RKO (cell line): ENCODE data around the gene NFASC.

Experiments
- DNase-seq: peaks from one replicate; pipeline ENCODE4 v3.0.0-alpha.2; 2016; ENCODE audit warnings: low spot score

Gene NFASC

GRCh38 chr1:204889681-204890383 is 19.2 kb downstream of the NFASC start:
- DNase-seq, result no peak

GRCh38 chr1:204891860-204892259 is 21.2 kb downstream of the NFASC start:
- DNase-seq, result no peak

- DNase-seq, result no peak
Observed at GRCh38 chr1:204894031-204894430, 23.4 kb downstream of the NFASC start.

GRCh38 chr1:204894606-204895005 is 23.9 kb downstream of the NFASC start:
- no peak for DNase-seq

- no peak for DNase-seq
Observed at GRCh38 chr1:204896023-204896422, 25.4 kb downstream of the NFASC start.

GRCh38 chr1:204896787-204897469 is 26.3 kb downstream of the NFASC start:
- no peak for DNase-seq

GRCh38 chr1:204900721-204901120 is 30.1 kb downstream of the NFASC start:
- no peak for DNase-seq

GRCh38 chr1:204902671-204903070 is 32.0 kb downstream of the NFASC start:
- no peak for DNase-seq

- DNase-seq, result no peak
Observed at GRCh38 chr1:204904228-204904810, 33.7 kb downstream of the NFASC start.

- DNase-seq, result peak; percentile 14
Observed at GRCh38 chr1:204909109-204909508, 38.4 kb downstream of the NFASC start.

- DNase-seq, result no peak
Observed at GRCh38 chr1:204915861-204916495, 45.3 kb downstream of the NFASC start.

- no peak for DNase-seq
Observed at GRCh38 chr1:204917802-204918201, 47.1 kb downstream of the NFASC start.

GRCh38 chr1:204920511-204920910 is 49.8 kb downstream of the NFASC start:
- no peak for DNase-seq

- no peak for DNase-seq
Observed at GRCh38 chr1:204920967-204921366, 50.3 kb downstream of the NFASC start.

- no peak for DNase-seq
Observed at GRCh38 chr1:204921855-204922516, 51.3 kb downstream of the NFASC start.

GRCh38 chr1:204923201-204923600 is 52.5 kb downstream of the NFASC start:
- no peak for DNase-seq

GRCh38 chr1:204923626-204924012 is 53.0 kb downstream of the NFASC start:
- no peak for DNase-seq

- no peak for DNase-seq
Observed at GRCh38 chr1:204924013-204924759, 53.5 kb downstream of the NFASC start.

GRCh38 chr1:204925701-204926100 is 55.0 kb downstream of the NFASC start:
- DNase-seq, result no peak

- DNase-seq, result no peak
Observed at GRCh38 chr1:204927673-204928641, 57.3 kb downstream of the NFASC start.
